H1 (cell line): ENCODE measurements around the gene CHCHD6. TPM values are rescaled to one million over a fixed set of nuclear protein-coding genes. Genes with fewer than 3 reads are reported as not detected.

Experiments
- CTCF ChIA-PET: fragments of 300-600 bp; sonication (Branson Sonifier 250); formaldehyde crosslinking; loops from one replicate; lab custom pipeline; 2021; ENCODE audit not compliant: partially characterized antibody; lab: Charles Lee
- POLR2A ChIA-PET: fragments of 300-600 bp; sonication (Branson Sonifier 250); formaldehyde crosslinking; loops from one replicate; lab custom pipeline; 2021; ENCODE audit warnings: inconsistent platforms; ENCODE audit not compliant: partially characterized antibody; lab: Charles Lee
- DNase-seq, 2 experiments: peaks; one replicate each; pipeline versions ENCODE4 v3.0.0 to v3.0.0-alpha.2; 2010 to 2022; ENCODE audit warnings: low spot score in 2 of 2, low read depth in 1 of 2, mixed read lengths in 1 of 2
- FAIRE-seq: peaks from 2 replicates; lab custom pipeline; 2011; peaks lifted over from hg19 to GRCh38; lab: Jason Lieb, UNC
- H2AFZ ChIP-seq: 2 replicates; pipeline ENCODE4 v1.8.1; 2012; ENCODE audit warnings: low read length, inconsistent platforms
- H2AK5ac ChIP-seq: 2 replicates; pipeline ENCODE4 v1.6.1; 2013; ENCODE audit warnings: low read depth, low read length
- H2BK120ac ChIP-seq: replicated peaks from 2 replicates; pipeline ENCODE3; 2013; ENCODE audit warnings: low read depth, low read length, inconsistent platforms
- H2BK12ac ChIP-seq: 2 replicates; pipeline ENCODE4 v1.6.1; 2013; ENCODE audit warnings: low read depth, low read length
- H2BK15ac ChIP-seq: 2 replicates; pipeline ENCODE4 v1.6.1; 2013; ENCODE audit warnings: low read length
- H2BK20ac ChIP-seq: 2 replicates; pipeline ENCODE4 v1.6.1; 2013; ENCODE audit warnings: low read length
- H2BK5ac ChIP-seq: 2 replicates; pipeline ENCODE4 v1.6.1; 2013; ENCODE audit warnings: low read depth, low read length
- H3K14ac ChIP-seq: 2 replicates; pipeline ENCODE4 v1.6.1; 2013; ENCODE audit warnings: inconsistent platforms; ENCODE audit not compliant: insufficient read length
- H3K18ac ChIP-seq: 2 replicates; pipeline ENCODE4 v1.6.1; 2013; ENCODE audit warnings: low read length; ENCODE audit errors: extremely low read depth
- H3K23ac ChIP-seq: 2 replicates; pipeline ENCODE4 v1.6.1; 2013; ENCODE audit warnings: inconsistent platforms; ENCODE audit not compliant: insufficient read length
- H3K23me2 ChIP-seq: 2 replicates; pipeline ENCODE4 v1.6.1; 2013; ENCODE audit warnings: low read depth, low read length
- H3K27ac ChIP-seq: 2 replicates; pipeline ENCODE4 v1.6.1; 2011; ENCODE audit warnings: low read depth, low read length, inconsistent platforms
- H3K27me3 ChIP-seq, 4 experiments: replicated peaks in 1 of 4; 1 replicate in 1 of 4; 2 replicates in 3 of 4; pipeline versions ENCODE4 v1.6.1 to v1.8.1; 2011 to 2013; ENCODE audit warnings: low read length in 3 of 4, mild to moderate bottlenecking in 3 of 4, inconsistent platforms in 2 of 4, mixed read lengths in 2 of 4, moderate library complexity in 1 of 4; ENCODE audit not compliant: control insufficient read depth in 3 of 4, insufficient read depth in 3 of 4; ENCODE audit errors: extremely low read depth in 1 of 4
- H3K36me3 ChIP-seq, 4 experiments: 2 replicates each; pipeline versions ENCODE4 v1.6.1 to v1.8.1; 2011 to 2013; ENCODE audit warnings: mild to moderate bottlenecking in 4 of 4, low read length in 3 of 4, moderate library complexity in 2 of 4, control low read depth in 1 of 4, inconsistent platforms in 1 of 4; ENCODE audit not compliant: insufficient read depth in 4 of 4, control insufficient read depth in 2 of 4
- H3K4ac ChIP-seq: replicated peaks from 2 replicates; pipeline ENCODE3; 2013; ENCODE audit warnings: low read length, low read depth, mixed read lengths, inconsistent platforms; ENCODE audit not compliant: insufficient read length
- H3K4me1 ChIP-seq, 4 experiments: replicated peaks in 1 of 4; 1 replicate in 1 of 4; 2 replicates in 3 of 4; pipeline versions ENCODE4 v1.6.1 to v1.8.1; 2011 to 2013; ENCODE audit warnings: low read length in 3 of 4, inconsistent platforms in 2 of 4, mixed read lengths in 1 of 4; ENCODE audit not compliant: insufficient read depth in 4 of 4, control insufficient read depth in 3 of 4
- H3K4me2 ChIP-seq, 2 experiments: 2 replicates each; pipeline versions ENCODE4 v1.6.1 to v1.8.1; 2011 to 2013; ENCODE audit warnings: low read depth in 2 of 2, low read length in 2 of 2, control low read depth in 1 of 2, inconsistent platforms in 1 of 2, mild to moderate bottlenecking in 1 of 2; ENCODE audit not compliant: insufficient read depth in 1 of 2
- H3K4me3 ChIP-seq, 4 experiments: fragments of 200-600, 300-600 bp in 1 of 4; sonication (generic), shearing (Covaris generic), sonication (Bioruptor Twin) in 1 of 4; 2 replicates each; pipeline versions ENCODE4 v1.5.1 to v1.8.1; 2011 to 2016; ENCODE audit warnings: low read length in 4 of 4, low read depth in 3 of 4, control low read depth in 2 of 4, inconsistent platforms in 2 of 4, mild to moderate bottlenecking in 2 of 4, mixed read lengths in 1 of 4, moderate library complexity in 1 of 4; ENCODE audit not compliant: insufficient read depth in 2 of 4; ENCODE audit errors: extremely low read depth in 1 of 4
- H3K56ac ChIP-seq: replicated peaks from 2 replicates; pipeline ENCODE3; 2013; ENCODE audit warnings: low read depth, mild to moderate bottlenecking, mixed read lengths, low read length, inconsistent platforms; ENCODE audit not compliant: insufficient read length
- H3K79me1 ChIP-seq: 2 replicates; pipeline ENCODE4 v1.6.1; 2013; ENCODE audit warnings: low read depth, low read length, control low read depth
- H3K79me2 ChIP-seq, 2 experiments: 2 replicates each; pipeline versions ENCODE4 v1.6.1 to v1.8.1; 2012 to 2013; ENCODE audit warnings: low read length in 2 of 2, mild to moderate bottlenecking in 2 of 2, inconsistent platforms in 1 of 2; ENCODE audit not compliant: insufficient read depth in 2 of 2, control insufficient read depth in 1 of 2
- H3K9ac ChIP-seq, 4 experiments: replicated peaks in 1 of 4; 1 replicate in 1 of 4; 2 replicates in 3 of 4; pipeline versions ENCODE4 v1.6.1 to v1.8.1; 2011 to 2013; ENCODE audit warnings: low read depth in 3 of 4, low read length in 3 of 4, control low read depth in 2 of 4, mild to moderate bottlenecking in 2 of 4, moderate library complexity in 2 of 4, inconsistent platforms in 1 of 4; ENCODE audit errors: extremely low read depth in 1 of 4
- H3K9me3 ChIP-seq, 2 experiments: 2 replicates each; pipeline versions ENCODE4 v1.6.1 to v1.8.1; 2012 to 2013; ENCODE audit warnings: mild to moderate bottlenecking in 2 of 2, moderate library complexity in 2 of 2, control low read depth in 1 of 2, inconsistent platforms in 1 of 2, low read depth in 1 of 2, low read length in 1 of 2, mixed read lengths in 1 of 2; ENCODE audit not compliant: insufficient read depth in 2 of 2
- H4K20me1 ChIP-seq, 2 experiments: replicated peaks in 1 of 2; 2 replicates each; pipeline versions ENCODE3 to v1.8.1; 2011 to 2013; ENCODE audit warnings: inconsistent platforms in 2 of 2, low read length in 2 of 2, mild to moderate bottlenecking in 1 of 2; ENCODE audit not compliant: insufficient read depth in 2 of 2, control insufficient read depth in 1 of 2
- H4K5ac ChIP-seq: 2 replicates; pipeline ENCODE4 v1.6.1; 2013; ENCODE audit warnings: low read length, low read depth, mixed read lengths, inconsistent platforms; ENCODE audit not compliant: insufficient read length
- H4K8ac ChIP-seq: 2 replicates; pipeline ENCODE4 v1.8.0; 2013; ENCODE audit warnings: mild to moderate bottlenecking, moderate library complexity, low read length, inconsistent platforms; ENCODE audit not compliant: insufficient read depth; ENCODE audit errors: extremely low read depth
- H4K91ac ChIP-seq: replicated peaks from 2 replicates; pipeline ENCODE3; 2013; ENCODE audit warnings: low read length, mixed read lengths, inconsistent platforms; ENCODE audit not compliant: insufficient read length
- CBX5 ChIP-seq: fragments of 300-800, 300-1000 bp; sonication (generic); IDR thresholded peaks from 2 replicates; pipeline ENCODE4 v1.7.1; 2016; ENCODE audit warnings: antibody characterized with exemption, low read length, low read depth
- CHD1 ChIP-seq: IDR thresholded peaks from 2 replicates; pipeline ENCODE4 v1.6.1; 2012; ENCODE audit warnings: low read depth, low read length, improper control_type of control experiment
- CTBP2 ChIP-seq: IDR thresholded peaks from 2 replicates; pipeline ENCODE4 v1.7.0; 2011; ENCODE audit warnings: borderline replicate concordance, mild to moderate bottlenecking, moderate library complexity, mixed read lengths, low read length; ENCODE audit not compliant: insufficient read depth, insufficient read length
- E2F6 ChIP-seq: IDR thresholded peaks from 2 replicates; pipeline ENCODE4 v1.6.1; 2012; ENCODE audit warnings: inconsistent platforms
- EP300 ChIP-seq, 2 experiments: IDR thresholded peaks; 1 replicate in 1 of 2; 2 replicates in 1 of 2; pipeline ENCODE4 v1.6.1; 2011 to 2012; ENCODE audit warnings: low read depth in 2 of 2, low read length in 2 of 2, mild to moderate bottlenecking in 2 of 2, borderline replicate concordance in 1 of 2, inconsistent platforms in 1 of 2, moderate library complexity in 1 of 2
- FOSL1 ChIP-seq: IDR thresholded peaks from 2 replicates; pipeline ENCODE4 v1.6.1; 2011; ENCODE audit warnings: mild to moderate bottlenecking, low read depth, low read length, moderate library complexity; ENCODE audit not compliant: insufficient read depth
- KDM4A ChIP-seq: IDR thresholded peaks from one replicate; pipeline ENCODE4 v1.7.1; 2012; ENCODE audit warnings: low read depth, mild to moderate bottlenecking, moderate library complexity, low read length, inconsistent platforms; ENCODE audit not compliant: severe bottlenecking
- MAFK ChIP-seq: IDR thresholded peaks from 2 replicates; pipeline ENCODE4 v1.6.1; 2012; ENCODE audit warnings: low read depth, mild to moderate bottlenecking, improper control_type of control experiment, low read length
- MAX ChIP-seq: IDR thresholded peaks from 2 replicates; pipeline ENCODE4 v1.6.1; 2012; ENCODE audit warnings: inconsistent platforms
- NANOG ChIP-seq: IDR thresholded peaks from 2 replicates; pipeline ENCODE4 v1.6.1; 2011; ENCODE audit warnings: low read length, low read depth, mild to moderate bottlenecking, inconsistent platforms; ENCODE audit not compliant: insufficient read depth, poor library complexity, severe bottlenecking
- RFX5 ChIP-seq: IDR thresholded peaks from 2 replicates; pipeline ENCODE4 v1.6.1; 2011; ENCODE audit warnings: low read depth, low read length, improper control_type of control experiment, borderline replicate concordance
- RNF2 ChIP-seq: fragments of 200-900, 300-1000 bp; sonication (generic); IDR thresholded peaks from 2 replicates; pipeline ENCODE4 v1.7.1; 2016; ENCODE audit warnings: borderline replicate concordance, low read depth, mild to moderate bottlenecking, antibody characterized with exemption, low read length; ENCODE audit not compliant: poor library complexity, severe bottlenecking; ENCODE audit errors: missing control alignments
- WGBS, 2 experiments: shearing (Covaris generic) in 1 of 2; methylation state at CpG; one replicate each; pipeline versions ENCODE4 v1.1.6 to v1.1.7; 2013 to 2015; ENCODE audit warnings: low lambda C conversion rate in 2 of 2, mixed read lengths in 2 of 2, inconsistent platforms in 1 of 2, low coverage in 1 of 2, missing lambda C conversion rate in 1 of 2; ENCODE audit not compliant: insufficient replicate concordance in 2 of 2, insufficient coverage in 1 of 2, insufficient read length in 1 of 2; ENCODE audit errors: extremely low coverage in 1 of 2, missing lambda C conversion rate in 1 of 2; 5-methylcytosine and 5-hydroxymethylcytosine counted together
- polyA plus RNA-seq, 7 experiments: library from polyadenylated mRNA; depleted of rRNA in 3 of 7; stranded (reverse) in 5 of 7; unstranded in 2 of 7; fragments of >200 nt in 5 of 7; fragments of 200-250 nt in 2 of 7; gene quantifications; 1 replicate in 5 of 7; 2 replicates in 1 of 7; 4 replicates in 1 of 7; pipeline versions ENCODE4 v1.2.1 to v1.2.3, GENCODE V29; 2011 to 2013; ENCODE audit warnings: missing spikeins in 2 of 7, mixed read lengths in 2 of 7
- total RNA-seq: library from RNA; stranded (reverse); fragmentation: NEBNext Ultra II Directional; extraction: Animal tissue kit (Norgen Biotek cat#: 25700); gene quantifications from 2 replicates; pipeline ENCODE4 v1.2.1, GENCODE V29; 2021

The CHCHD6 gene
- total and polyA plus RNA-seq, 2 of the 8 experiments (the other 6 are each of a cell fraction or from before 2014, with no cell fraction given): 32.4 to 37.6 TPM

- Histone ChIP-seq H3K4me2 (no peak overlapping the region), H2AK5ac (no peak overlapping the region), H3K23me2 (no peaks in the 10 kb centered on the region), H2BK12ac (no peak overlapping the region), H3K79me1 (peaks cover 3% of the 10 kb centered on the region; the same call in 1 of the 2 replicates), H2BK20ac (no peak overlapping the region), H4K91ac (no peak overlapping the region), H3K4me3 (no peak overlapping the region), H3K14ac (no peak overlapping the region), H2AFZ (no peak overlapping the region), H4K20me1 (no peaks in the 10 kb centered on the region), H3K79me2 (no peaks in the 10 kb centered on the region; a peak in 2 of 4 replicates), H4K8ac (no peak overlapping the region; the same call in 1 of the 2 replicates), H3K36me3 (peaks cover 0 to 9% (median 0%) of the 10 kb centered on the region in 4 experiments; a peak in 3 of 8 replicates), H3K27ac (no peak overlapping the region), H2BK5ac (no peak overlapping the region), H3K9ac (no peak overlapping the region), H3K4ac (no peak overlapping the region), H4K5ac (no peak overlapping the region), H3K9me3 (peaks cover 19 to 21% of the 10 kb centered on the region in 2 experiments), H3K18ac (no peak overlapping the region), H3K4me1 (no peaks in the 10 kb centered on the region; a peak in 1 of 7 replicates), H3K56ac (no peak overlapping the region), H3K27me3 (no peaks in the 10 kb centered on the region), H3K23ac (no peak overlapping the region), H2BK120ac (no peak overlapping the region)
- DNase-seq (no peak), FAIRE-seq (no peak)
- 87% methylated on average over 6 of the region's 7 CpGs; no CpG with 5 or more reads in 1 of the 2 experiments for WGBS, 2 experiments
- CTCF ChIA-PET: no interaction called here
- POLR2A ChIA-PET: no interaction called here
- TF ChIP-seq E2F6 (no peak), KDM4A (no peak), CHD1 (no peak), MAFK (no peak), MAX (no peak), FOSL1 (no peak), EP300 (IDR thresholded peaks at IDR 0.05; ENCODE audit: borderline replicate concordance in 1 of 2, low read depth in 2 of 2, low read length in 2 of 2) (no peak), CTBP2 (no peak), CBX5 (no peak), RNF2 (no peak), NANOG (no peak), RFX5 (no peak)
- TF ChIP-seq, all 59 proteins: peak for 0
- H2BK15ac ChIP-seq: no peak overlapping the region
These were observed 93.5 kb downstream of the CHCHD6 start for GRCh38 chr3:126797563-126797962.
